ENCODE data around the gene FHIT. TPM values are rescaled to one million over a fixed set of nuclear protein-coding genes. Genes with fewer than 3 reads are reported as not detected.

FHIT gene
- total and polyA plus RNA-seq, 10 of the 15 experiments (the other 5 are each of a cell fraction or from before 2014, with no cell fraction given): 4.2 to 14.9 (median 9.4) TPM

GRCh38 chr3:61250784-61251173, 473 bp downstream of the FHIT start (continued):
- peak; percentile 19 for TF ChIP-seq MEF2B (IDR thresholded peaks at IDR 0.05; ENCODE audit: partially characterized antibody, poor library complexity, severe bottlenecking)
- no peak for TF ChIP-seq MLLT1 (IDR thresholded peaks at IDR 0.05)
- TF ChIP-seq USF1 (IDR thresholded peaks at IDR 0.05; ENCODE audit: borderline replicate concordance, extremely low read length, insufficient read depth, low read depth, low read length): peak; percentile 61
- no peak for TF ChIP-seq NBN (IDR thresholded peaks at IDR 0.05)
- no peak for TF ChIP-seq BRCA1 (IDR thresholded peaks at IDR 0.05; ENCODE audit: low read depth, low read length)
- peak; percentile 26; the same call in 1 of the 2 replicates for TF ChIP-seq USF2 (IDR thresholded peaks at IDR 0.05; ENCODE audit: borderline replicate concordance, low read depth, low read length)
- TF ChIP-seq EED (IDR thresholded peaks at IDR 0.05; ENCODE audit: low read depth): no peak
- no peak for TF ChIP-seq FOXM1 (IDR thresholded peaks at IDR 0.05; ENCODE audit: low read depth, low read length)
- no peak for TF ChIP-seq ZBTB4 (CRISPR knock-in tag; IDR thresholded peaks at IDR 0.05)
- no peak; the same call in 1 of the 2 replicates for TF ChIP-seq PML (IDR thresholded peaks at IDR 0.05; ENCODE audit: low read length)
- no peak for TF ChIP-seq NR2C2 (IDR thresholded peaks at IDR 0.05; ENCODE audit: borderline replicate concordance, control insufficient read depth, insufficient read length, low read depth)
- 0 out of 2 replicates have a peak, but pooled peaks have one; percentile 4 for TF ChIP-seq POLR2AphosphoS5 (IDR thresholded peaks at IDR 0.05; ENCODE audit: low read length)
- no peak for TF ChIP-seq NFIC (IDR thresholded peaks at IDR 0.05; ENCODE audit: low read depth, low read length)
- TF ChIP-seq ZNF687 (IDR thresholded peaks at IDR 0.05): no peak
- no peak for TF ChIP-seq POU2F2 (IDR thresholded peaks at IDR 0.05; ENCODE audit: borderline replicate concordance, low read depth, low read length)
- TF ChIP-seq SMC3 (IDR thresholded peaks at IDR 0.05; ENCODE audit: borderline replicate concordance, low read length): no peak
- peak; percentile 86 for TF ChIP-seq RAD51 (IDR thresholded peaks at IDR 0.05)
- TF ChIP-seq ATF7 (IDR thresholded peaks at IDR 0.05; ENCODE audit: low read depth): no peak
- TF ChIP-seq BACH1 (IDR thresholded peaks at IDR 0.05; ENCODE audit: borderline replicate concordance): no peak
- no peak for TF ChIP-seq MTA2 (IDR thresholded peaks at IDR 0.05; ENCODE audit: low read depth)
- no peak for TF ChIP-seq ZNF384 (IDR thresholded peaks at IDR 0.05; ENCODE audit: borderline replicate concordance, low read depth, low read length)
